Measurements from ENCODE around the gene RAB8B. TPM values are rescaled to one million over a fixed set of nuclear protein-coding genes. Genes with fewer than 3 reads are reported as not detected.

The RAB8B gene
- total RNA-seq, 4 donors from 2014 or later, result 9.1 to 23.6 (median 10.7) TPM

- DNase-seq (ENCODE audit: low spot score in 2 of 2), result no peak
- TF ChIP-seq POLR2A (IDR thresholded peaks at IDR 0.05) (no peak), CTCF (IDR thresholded peaks at IDR 0.05) (no peak)
- H3K4me3 ChIP-seq (ENCODE audit: low read depth, poor library complexity, severe bottlenecking), result no peak overlapping the region
- WGBS, 2 donors, result 80 to 84% methylated on average over 3 of the region's 3 CpGs
- intact Hi-C loops (cut with DNase I; ENCODE audit: low total_unique reads), result no loop called here
Measured at GRCh38 chr15:63172851-63173451, 16.5 kb upstream of the RAB8B start.

- no peak for DNase-seq (ENCODE audit: low spot score in 2 of 2)
- no peak for TF ChIP-seq POLR2A (IDR thresholded peaks at IDR 0.05)
- no peak for TF ChIP-seq CTCF (IDR thresholded peaks at IDR 0.05)
- 86 to 90% methylated on average over 3 of the region's 3 CpGs for WGBS, 2 donors
- intact Hi-C loops (cut with DNase I; ENCODE audit: low total_unique reads), result no loop called here
- no peak overlapping the region for H3K4me3 ChIP-seq (ENCODE audit: low read depth, poor library complexity, severe bottlenecking)
Measured at GRCh38 chr15:63176302-63176701, 13.1 kb upstream of the RAB8B start.

GRCh38 chr15:63178034-63178433 lies 11.4 kb upstream of the RAB8B start:
- TF ChIP-seq CTCF (IDR thresholded peaks at IDR 0.05) (no peak), POLR2A (IDR thresholded peaks at IDR 0.05) (no peak)
- WGBS, 2 donors, result 40 to 45% methylated on average over 5 of the region's 5 CpGs
- no peak overlapping the region for H3K4me3 ChIP-seq (ENCODE audit: low read depth, poor library complexity, severe bottlenecking)
- DNase-seq (ENCODE audit: low spot score in 2 of 2), result no peak
- intact Hi-C loops (cut with DNase I; ENCODE audit: low total_unique reads), result no loop called here

GRCh38 chr15:63180746-63181145 lies 8.7 kb upstream of the RAB8B start:
- intact Hi-C loops (cut with DNase I; ENCODE audit: low total_unique reads), result no loop called here
- WGBS, 2 donors, result 92 to 97% methylated on average over 2 of the region's 2 CpGs
- no peak overlapping the region for H3K4me3 ChIP-seq (ENCODE audit: low read depth, poor library complexity, severe bottlenecking)
- TF ChIP-seq CTCF (IDR thresholded peaks at IDR 0.05) (no peak), POLR2A (IDR thresholded peaks at IDR 0.05) (no peak)
- no peak for DNase-seq (ENCODE audit: low spot score in 2 of 2)

- TF ChIP-seq CTCF (IDR thresholded peaks at IDR 0.05) (no peak), POLR2A (IDR thresholded peaks at IDR 0.05) (no peak)
- no peak for DNase-seq (ENCODE audit: low spot score in 2 of 2)
- intact Hi-C loops (cut with DNase I; ENCODE audit: low total_unique reads), result no loop called here
- 81 to 88% methylated on average over 2 of the region's 2 CpGs for whole genome bisulfite sequencing, 2 donors
- no peak overlapping the region for H3K4me3 ChIP-seq (ENCODE audit: low read depth, poor library complexity, severe bottlenecking)
Measured at GRCh38 chr15:63181648-63182047, 7.8 kb upstream of the RAB8B start.

- intact Hi-C loops (cut with DNase I; ENCODE audit: low total_unique reads), result no loop called here
- TF ChIP-seq POLR2A (IDR thresholded peaks at IDR 0.05), result no peak
- DNase-seq (ENCODE audit: low spot score in 2 of 2), result no peak
- 66 to 67% methylated on average over 2 of the region's 2 CpGs for WGBS, 2 donors
- H3K4me3 ChIP-seq (ENCODE audit: low read depth, poor library complexity, severe bottlenecking), result no peak overlapping the region
Measured at GRCh38 chr15:63185206-63185605, 4.2 kb upstream of the RAB8B start.

Measured in lower leg skin (tissue), 4 donors.